H9 (cell line): ENCODE results near the gene CDH13. TPM values are rescaled to one million over a fixed set of nuclear protein-coding genes. Genes with fewer than 3 reads are reported as not detected.

Experiments used
- DNase-seq: peaks from one replicate; pipeline ENCODE4 v3.0.0-alpha.2; 2017
- H2AFZ ChIP-seq: one replicate; pipeline ENCODE4 v1.6.1; 2013; ENCODE audit warnings: mild to moderate bottlenecking, low read length, control low read depth, moderate library complexity
- H2AK5ac ChIP-seq: 2 replicates; pipeline ENCODE4 v1.6.1; 2013; ENCODE audit warnings: low read length, control low read depth, mixed read lengths; ENCODE audit not compliant: insufficient read length
- H2BK120ac ChIP-seq: one replicate; pipeline ENCODE4 v1.6.1; 2013; ENCODE audit warnings: low read depth, mild to moderate bottlenecking, low read length, control low read depth, inconsistent platforms; ENCODE audit not compliant: poor library complexity, severe bottlenecking
- H2BK12ac ChIP-seq: 2 replicates; pipeline ENCODE4 v1.6.1; 2013; ENCODE audit warnings: low read length, control low read depth, mixed read lengths, low read depth; ENCODE audit not compliant: insufficient read length
- H2BK15ac ChIP-seq: 2 replicates; pipeline ENCODE4 v1.6.1; 2013; ENCODE audit warnings: low read depth, low read length, control low read depth
- H2BK20ac ChIP-seq: one replicate; pipeline ENCODE4 v1.6.1; 2013; ENCODE audit warnings: low read depth, mild to moderate bottlenecking, low read length, control low read depth, inconsistent platforms; ENCODE audit not compliant: poor library complexity, severe bottlenecking
- H2BK5ac ChIP-seq: 2 replicates; pipeline ENCODE4 v1.6.1; 2013; ENCODE audit warnings: low read length, control low read depth, mixed read lengths; ENCODE audit not compliant: insufficient read length
- H3K14ac ChIP-seq: 2 replicates; pipeline ENCODE4 v1.6.1; 2013; ENCODE audit warnings: low read length, control low read depth; ENCODE audit not compliant: insufficient read depth
- H3K18ac ChIP-seq: 2 replicates; pipeline ENCODE4 v1.6.1; 2013; ENCODE audit warnings: low read depth, mild to moderate bottlenecking, mixed read lengths, low read length, control low read depth; ENCODE audit not compliant: insufficient read length
- H3K23ac ChIP-seq: 2 replicates; pipeline ENCODE4 v1.6.1; 2013; ENCODE audit warnings: low read length, control low read depth, mixed read lengths, low read depth; ENCODE audit not compliant: insufficient read length
- H3K23me2 ChIP-seq: 2 replicates; pipeline ENCODE4 v1.6.1; 2013; ENCODE audit warnings: low read depth, mild to moderate bottlenecking, mixed read lengths, low read length, control low read depth; ENCODE audit not compliant: insufficient read length, poor library complexity, severe bottlenecking
- H3K27ac ChIP-seq: 2 replicates; pipeline ENCODE4 v1.5.1; 2013; ENCODE audit warnings: low read length, control low read depth, mixed read lengths, low read depth; ENCODE audit not compliant: insufficient read length
- H3K27me3 ChIP-seq: 2 replicates; pipeline ENCODE4 v1.6.1; 2013; ENCODE audit warnings: low read length, control low read depth, inconsistent platforms; ENCODE audit not compliant: insufficient read depth
- H3K4ac ChIP-seq: 2 replicates; pipeline ENCODE4 v1.6.1; 2013; ENCODE audit warnings: low read depth, mild to moderate bottlenecking, control low read depth, inconsistent platforms, low read length, moderate library complexity
- H3K4me1 ChIP-seq: 2 replicates; pipeline ENCODE4 v1.6.1; 2013; ENCODE audit warnings: low read length, control low read depth, inconsistent platforms; ENCODE audit not compliant: insufficient read depth
- H3K4me2 ChIP-seq: 2 replicates; pipeline ENCODE4 v1.6.1; 2013; ENCODE audit warnings: low read length, control low read depth, mixed read lengths; ENCODE audit not compliant: insufficient read length, insufficient read depth
- H3K56ac ChIP-seq: 2 replicates; pipeline ENCODE4 v1.6.1; 2013; ENCODE audit warnings: low read depth, mild to moderate bottlenecking, mixed read lengths, low read length, control low read depth; ENCODE audit not compliant: insufficient read length
- H3K79me1 ChIP-seq: 2 replicates; pipeline ENCODE4 v1.6.1; 2013; ENCODE audit warnings: low read depth, mild to moderate bottlenecking, moderate library complexity, low read length, control low read depth, inconsistent platforms; ENCODE audit not compliant: insufficient read depth, poor library complexity, severe bottlenecking
- H3K79me2 ChIP-seq: 2 replicates; pipeline ENCODE4 v1.6.1; 2013; ENCODE audit warnings: low read length, control low read depth, inconsistent platforms; ENCODE audit not compliant: insufficient read depth
- H3K9ac ChIP-seq: 2 replicates; pipeline ENCODE4 v1.6.1; 2013; ENCODE audit warnings: low read length, control low read depth, mixed read lengths; ENCODE audit not compliant: insufficient read length; ENCODE audit errors: extremely low read depth
- H3K9me3 ChIP-seq: one replicate; pipeline ENCODE4 v1.6.1; 2013; ENCODE audit warnings: low read depth, low read length, inconsistent platforms; ENCODE audit not compliant: control insufficient read depth
- H3T11ph ChIP-seq: one replicate; pipeline ENCODE4 v1.6.1; 2013; ENCODE audit warnings: mild to moderate bottlenecking, low read length, control low read depth, inconsistent platforms
- H4K20me1 ChIP-seq: one replicate; pipeline ENCODE4 v1.6.1; 2013; ENCODE audit not compliant: control insufficient read depth, insufficient read length, insufficient read depth
- H4K5ac ChIP-seq: 2 replicates; pipeline ENCODE4 v1.6.1; 2013; ENCODE audit warnings: low read depth, mild to moderate bottlenecking, mixed read lengths, low read length, control low read depth; ENCODE audit not compliant: insufficient read length
- H4K8ac ChIP-seq: replicated peaks from 2 replicates; pipeline ENCODE4 v1.6.1; 2013; ENCODE audit warnings: low read length, control low read depth, mixed read lengths, low read depth; ENCODE audit not compliant: insufficient read length
- H4K91ac ChIP-seq: 2 replicates; pipeline ENCODE4 v1.6.1; 2013; ENCODE audit warnings: low read depth, mild to moderate bottlenecking, moderate library complexity, mixed read lengths, low read length, control low read depth; ENCODE audit not compliant: insufficient read length
- H3K27ac Mint-ChIP-seq, 3 experiments: 2 replicates in 2 of 3; 3 replicates in 1 of 3; pipeline ENCODE4 v1.8.0; 2020 to 2021; ENCODE audit warnings: mixed read lengths in 3 of 3, mild to moderate bottlenecking in 1 of 3, moderate library complexity in 1 of 3
- H3K27me3 Mint-ChIP-seq: 2 replicates; pipeline ENCODE4 v1.8.0; 2021; ENCODE audit warnings: low read depth, mild to moderate bottlenecking, moderate library complexity, mixed read lengths
- H3K36me3 Mint-ChIP-seq, 3 experiments: 2 replicates in 2 of 3; 3 replicates in 1 of 3; pipeline ENCODE4 v1.8.0; 2020 to 2021; ENCODE audit warnings: low read depth in 3 of 3, mixed read lengths in 3 of 3; ENCODE audit not compliant: insufficient read depth in 1 of 3
- H3K4me1 Mint-ChIP-seq, 2 experiments: 2 replicates each; pipeline ENCODE4 v1.8.0; 2020; ENCODE audit warnings: mixed read lengths in 2 of 2
- H3K4me3 Mint-ChIP-seq, 2 experiments: 2 replicates in 1 of 2; 3 replicates in 1 of 2; pipeline ENCODE4 v1.8.0; 2020 to 2021; ENCODE audit warnings: mild to moderate bottlenecking in 2 of 2, mixed read lengths in 2 of 2, moderate library complexity in 1 of 2
- H3K9me3 Mint-ChIP-seq, 2 experiments: 2 replicates in 1 of 2; 3 replicates in 1 of 2; pipeline ENCODE4 v1.8.0; 2020; ENCODE audit warnings: mild to moderate bottlenecking in 2 of 2, mixed read lengths in 2 of 2, moderate library complexity in 1 of 2
- WGBS: extraction: QIAGEN DNeasy Blood & Tissue Kit; methylation state at CpG from one replicate; pipeline ENCODE4 v1.1.7; 2013; ENCODE audit warnings: missing lambda C conversion rate, low lambda C conversion rate, mixed read lengths; ENCODE audit not compliant: insufficient read length; ENCODE audit errors: extremely low coverage; 5-methylcytosine and 5-hydroxymethylcytosine counted together
- total RNA-seq: library from RNA; stranded (reverse); gene quantifications from 2 replicates; pipeline ENCODE4 v1.2.1, GENCODE V29; 2021
- TF ChIP-seq, protein P1 (sequence below): fragments of 200-600 bp; sonication (generic); conservative IDR thresholded peaks from 3 replicates; pipeline ENCODE4 v1.8.0; 2021; ENCODE audit warnings: antibody characterized with exemption, mild to moderate bottlenecking

The CDH13 gene
- total RNA-seq, 1 experiment from 2014 or later, result 1.5 TPM

DNA sequence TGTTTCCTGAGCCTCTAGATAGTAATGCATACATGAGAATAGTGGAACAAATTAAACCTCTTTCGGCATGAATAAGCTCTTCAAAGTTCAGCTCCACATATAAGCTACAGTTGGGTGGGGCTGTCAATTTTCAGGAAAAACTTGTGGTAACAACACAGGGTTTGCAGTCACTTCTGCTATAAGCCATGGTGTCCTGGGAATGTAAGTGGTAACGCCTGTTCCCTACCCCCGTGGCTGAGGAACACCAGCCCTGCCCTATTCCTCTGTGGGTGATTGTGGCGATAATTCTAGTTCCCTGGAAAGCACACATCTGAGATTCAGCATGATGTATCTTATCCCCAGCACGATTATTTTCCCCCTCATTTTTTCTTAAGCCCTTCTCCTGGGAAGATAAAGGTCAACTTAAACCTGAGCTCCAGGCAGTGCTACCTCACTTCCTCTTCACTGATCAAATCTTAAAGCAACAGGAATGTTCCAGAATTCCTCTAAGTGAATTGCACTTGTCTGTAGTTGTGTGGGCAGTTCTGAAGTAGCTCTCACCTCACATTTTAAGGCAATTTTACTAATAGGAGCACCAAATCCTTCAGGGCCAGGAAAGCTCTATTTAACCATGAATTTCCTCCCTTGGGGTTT is 680.3 kb downstream of the CDH13 start:
- 0 out of 4 replicates have a peak, but pooled peaks cover 0 to 3% of the 10 kb centered on the region in 2 experiments for H3K4me1 Mint-ChIP-seq
- Histone ChIP-seq H3K4me1 (no peaks in the 10 kb centered on the region), H3K18ac (no peak overlapping the region), H3K27ac (no peak overlapping the region), H3K79me1 (no peaks in the 10 kb centered on the region), H3K56ac (peak overlapping the region; percentile 73), H2BK12ac (no peak overlapping the region), H3K23me2 (no peaks in the 10 kb centered on the region), H2AFZ (no peak overlapping the region), H3T11ph (no peak overlapping the region), H4K91ac (no peak overlapping the region), H3K4me2 (no peak overlapping the region), H3K23ac (no peak overlapping the region), H2BK15ac (no peak overlapping the region; the same call in 1 of the 2 replicates), H3K9me3 (no peaks in the 10 kb centered on the region), H3K79me2 (no peaks in the 10 kb centered on the region), H4K20me1 (no peaks in the 10 kb centered on the region), H2AK5ac (no peak overlapping the region), H2BK20ac (no peak overlapping the region), H3K14ac (no peak overlapping the region), H3K4ac (no peak overlapping the region), H4K8ac (no peak overlapping the region), H2BK120ac (no peak overlapping the region), H2BK5ac (no peak overlapping the region), H3K27me3 (no peaks in the 10 kb centered on the region), H3K9ac (no peak overlapping the region), H4K5ac (no peak overlapping the region)
- TF ChIP-seq, protein P1, sequence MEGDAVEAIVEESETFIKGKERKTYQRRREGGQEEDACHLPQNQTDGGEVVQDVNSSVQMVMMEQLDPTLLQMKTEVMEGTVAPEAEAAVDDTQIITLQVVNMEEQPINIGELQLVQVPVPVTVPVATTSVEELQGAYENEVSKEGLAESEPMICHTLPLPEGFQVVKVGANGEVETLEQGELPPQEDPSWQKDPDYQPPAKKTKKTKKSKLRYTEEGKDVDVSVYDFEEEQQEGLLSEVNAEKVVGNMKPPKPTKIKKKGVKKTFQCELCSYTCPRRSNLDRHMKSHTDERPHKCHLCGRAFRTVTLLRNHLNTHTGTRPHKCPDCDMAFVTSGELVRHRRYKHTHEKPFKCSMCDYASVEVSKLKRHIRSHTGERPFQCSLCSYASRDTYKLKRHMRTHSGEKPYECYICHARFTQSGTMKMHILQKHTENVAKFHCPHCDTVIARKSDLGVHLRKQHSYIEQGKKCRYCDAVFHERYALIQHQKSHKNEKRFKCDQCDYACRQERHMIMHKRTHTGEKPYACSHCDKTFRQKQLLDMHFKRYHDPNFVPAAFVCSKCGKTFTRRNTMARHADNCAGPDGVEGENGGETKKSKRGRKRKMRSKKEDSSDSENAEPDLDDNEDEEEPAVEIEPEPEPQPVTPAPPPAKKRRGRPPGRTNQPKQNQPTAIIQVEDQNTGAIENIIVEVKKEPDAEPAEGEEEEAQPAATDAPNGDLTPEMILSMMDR, result no peak
- no peak overlapping the region for H3K4me3 Mint-ChIP-seq
- WGBS, result no CpG with 5 or more reads among the region's 5 CpGs
- H3K27ac Mint-ChIP-seq, result peak overlapping the region in 1 of 3 experiments; percentile 7; a peak in 1 of 7 replicates
- H3K9me3 Mint-ChIP-seq, result no peaks in the 10 kb centered on the region
- DNase-seq, result no peak
- H3K27me3 Mint-ChIP-seq, result peaks cover 14% of the 10 kb centered on the region
- no peaks in the 10 kb centered on the region for H3K36me3 Mint-ChIP-seq
